Ishikawa (cell line): ENCODE results near the gene CEBPG.

Source experiments
- CEBPB ChIP-seq: IDR thresholded peaks from 2 replicates; pipeline ENCODE4 v1.6.1; 2012
- CREB1 ChIP-seq: IDR thresholded peaks from 2 replicates; pipeline ENCODE4 v1.6.1; 2012; ENCODE audit warnings: low read depth
- EGR1 ChIP-seq: IDR thresholded peaks from 2 replicates; pipeline ENCODE4 v1.6.1; 2012
- EP300 ChIP-seq: IDR thresholded peaks from 2 replicates; pipeline ENCODE4 v1.6.1; 2012; ENCODE audit warnings: borderline replicate concordance
- FOXM1 ChIP-seq: IDR thresholded peaks from 2 replicates; pipeline ENCODE4 v1.6.1; 2012; ENCODE audit warnings: low read depth, borderline replicate concordance
- MAX ChIP-seq: IDR thresholded peaks from 2 replicates; pipeline ENCODE4 v1.6.1; 2012
- NFIC ChIP-seq: IDR thresholded peaks from 2 replicates; pipeline ENCODE4 v1.6.1; 2012
- RAD21 ChIP-seq: IDR thresholded peaks from 2 replicates; pipeline ENCODE4 v1.6.1; 2012; ENCODE audit warnings: low read depth
- TAF1 ChIP-seq: IDR thresholded peaks from 2 replicates; pipeline ENCODE4 v1.6.1; 2012; ENCODE audit warnings: low read depth, mild to moderate bottlenecking
- TCF12 ChIP-seq: IDR thresholded peaks from 2 replicates; pipeline ENCODE4 v1.6.1; 2012; ENCODE audit warnings: low read depth
- TEAD4 ChIP-seq: IDR thresholded peaks from 2 replicates; pipeline ENCODE4 v1.6.1; 2012
- USF1 ChIP-seq: IDR thresholded peaks from 2 replicates; pipeline ENCODE4 v1.6.1; 2012
- YY1 ChIP-seq: IDR thresholded peaks from 2 replicates; pipeline ENCODE4 v1.6.1; 2012; ENCODE audit warnings: low read depth
- ZBTB7A ChIP-seq: IDR thresholded peaks from 2 replicates; pipeline ENCODE4 v1.6.1; 2012; ENCODE audit warnings: low read depth
- TF ChIP-seq, protein P1 (sequence below): IDR thresholded peaks from 2 replicates; pipeline ENCODE4 v1.6.1; 2012; ENCODE audit warnings: low read depth, mild to moderate bottlenecking

Gene CEBPG

GRCh38 chr19:33344573-33344925 is 29.0 kb upstream of the CEBPG start:
- TF ChIP-seq EGR1 (no peak), MAX (no peak)

DNA sequence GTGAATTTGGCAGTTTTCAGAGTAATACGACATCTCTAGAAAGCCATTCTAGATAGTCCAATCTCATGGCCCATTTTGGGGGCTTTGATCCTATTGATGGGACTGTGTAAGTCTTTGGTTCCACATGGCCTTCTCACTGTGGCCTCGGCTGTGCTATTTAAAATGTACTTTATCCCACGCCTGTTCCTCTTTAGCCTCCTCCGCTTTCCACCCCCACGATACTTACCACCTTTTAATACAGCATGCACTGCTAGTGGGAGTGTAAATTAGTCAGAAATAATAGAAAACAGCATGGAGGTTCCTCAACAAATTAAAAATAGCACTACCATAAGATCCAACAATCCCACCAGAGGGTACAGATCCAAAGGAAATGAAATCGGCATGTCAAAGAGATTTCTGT is 28.3 kb upstream of the CEBPG start:
- TF ChIP-seq RAD21 (no peak), EGR1 (no peak), MAX (no peak), ZBTB7A (no peak), FOXM1 (no peak), CEBPB (no peak), NFIC (no peak), TCF12 (no peak), TEAD4 (no peak), TAF1 (no peak), YY1 (no peak), USF1 (no peak), EP300 (no peak), CREB1 (no peak)
- TF ChIP-seq, protein P1, sequence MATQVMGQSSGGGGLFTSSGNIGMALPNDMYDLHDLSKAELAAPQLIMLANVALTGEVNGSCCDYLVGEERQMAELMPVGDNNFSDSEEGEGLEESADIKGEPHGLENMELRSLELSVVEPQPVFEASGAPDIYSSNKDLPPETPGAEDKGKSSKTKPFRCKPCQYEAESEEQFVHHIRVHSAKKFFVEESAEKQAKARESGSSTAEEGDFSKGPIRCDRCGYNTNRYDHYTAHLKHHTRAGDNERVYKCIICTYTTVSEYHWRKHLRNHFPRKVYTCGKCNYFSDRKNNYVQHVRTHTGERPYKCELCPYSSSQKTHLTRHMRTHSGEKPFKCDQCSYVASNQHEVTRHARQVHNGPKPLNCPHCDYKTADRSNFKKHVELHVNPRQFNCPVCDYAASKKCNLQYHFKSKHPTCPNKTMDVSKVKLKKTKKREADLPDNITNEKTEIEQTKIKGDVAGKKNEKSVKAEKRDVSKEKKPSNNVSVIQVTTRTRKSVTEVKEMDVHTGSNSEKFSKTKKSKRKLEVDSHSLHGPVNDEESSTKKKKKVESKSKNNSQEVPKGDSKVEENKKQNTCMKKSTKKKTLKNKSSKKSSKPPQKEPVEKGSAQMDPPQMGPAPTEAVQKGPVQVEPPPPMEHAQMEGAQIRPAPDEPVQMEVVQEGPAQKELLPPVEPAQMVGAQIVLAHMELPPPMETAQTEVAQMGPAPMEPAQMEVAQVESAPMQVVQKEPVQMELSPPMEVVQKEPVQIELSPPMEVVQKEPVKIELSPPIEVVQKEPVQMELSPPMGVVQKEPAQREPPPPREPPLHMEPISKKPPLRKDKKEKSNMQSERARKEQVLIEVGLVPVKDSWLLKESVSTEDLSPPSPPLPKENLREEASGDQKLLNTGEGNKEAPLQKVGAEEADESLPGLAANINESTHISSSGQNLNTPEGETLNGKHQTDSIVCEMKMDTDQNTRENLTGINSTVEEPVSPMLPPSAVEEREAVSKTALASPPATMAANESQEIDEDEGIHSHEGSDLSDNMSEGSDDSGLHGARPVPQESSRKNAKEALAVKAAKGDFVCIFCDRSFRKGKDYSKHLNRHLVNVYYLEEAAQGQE, result no peak

DNA sequence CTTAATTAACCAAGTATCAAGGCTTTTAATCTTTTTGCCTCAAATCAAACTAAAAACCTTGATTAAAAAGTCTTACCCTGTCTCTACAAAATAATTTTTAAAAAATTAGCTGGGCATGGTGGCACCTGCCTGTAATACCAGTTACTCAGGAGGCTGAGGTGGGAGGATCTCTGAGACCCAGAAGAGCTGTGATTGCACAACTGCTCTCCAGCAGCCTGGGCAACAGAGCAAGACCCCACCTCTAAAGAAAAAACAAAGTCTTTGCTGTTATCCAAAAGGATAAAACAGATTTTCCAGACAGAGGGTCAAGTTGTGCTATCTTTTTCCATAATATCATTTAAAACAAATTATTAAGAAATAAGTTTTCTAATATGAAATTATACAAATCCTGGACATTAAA is 26.8 kb upstream of the CEBPG start:
- TF ChIP-seq EGR1 (no peak), EP300 (no peak), CEBPB (no peak), CREB1 (no peak), MAX (no peak)
- TF ChIP-seq, protein P1, result no peak

DNA sequence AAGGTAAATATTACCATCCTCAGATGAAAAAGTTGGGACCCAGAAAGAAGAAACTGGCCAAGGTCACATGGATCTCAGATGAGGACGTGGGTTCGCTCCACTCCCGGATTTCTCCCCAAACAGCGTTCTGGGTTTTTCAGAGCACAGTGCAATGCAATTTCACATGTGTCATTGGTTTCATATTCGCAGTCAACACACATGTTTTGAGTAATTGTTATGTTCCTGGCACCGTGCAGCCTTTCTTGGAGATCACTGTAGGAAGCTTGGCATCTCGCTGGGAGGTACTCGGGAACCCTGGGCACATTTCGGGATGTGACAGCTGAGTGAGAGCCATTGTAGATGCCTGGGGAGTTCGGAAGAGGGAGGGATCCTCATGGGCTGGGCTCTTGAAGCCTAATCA is 26.2 kb upstream of the CEBPG start:
- TF ChIP-seq YY1 (no peak), MAX (no peak), FOXM1 (no peak)

GRCh38 chr19:33348301-33349010 is 25.1 kb upstream of the CEBPG start:
- TF ChIP-seq TEAD4, result no peak
- TF ChIP-seq FOXM1, result no peak
- no peak for TF ChIP-seq NFIC
- no peak for TF ChIP-seq EGR1
- no peak for TF ChIP-seq YY1
- TF ChIP-seq EP300, result no peak

DNA sequence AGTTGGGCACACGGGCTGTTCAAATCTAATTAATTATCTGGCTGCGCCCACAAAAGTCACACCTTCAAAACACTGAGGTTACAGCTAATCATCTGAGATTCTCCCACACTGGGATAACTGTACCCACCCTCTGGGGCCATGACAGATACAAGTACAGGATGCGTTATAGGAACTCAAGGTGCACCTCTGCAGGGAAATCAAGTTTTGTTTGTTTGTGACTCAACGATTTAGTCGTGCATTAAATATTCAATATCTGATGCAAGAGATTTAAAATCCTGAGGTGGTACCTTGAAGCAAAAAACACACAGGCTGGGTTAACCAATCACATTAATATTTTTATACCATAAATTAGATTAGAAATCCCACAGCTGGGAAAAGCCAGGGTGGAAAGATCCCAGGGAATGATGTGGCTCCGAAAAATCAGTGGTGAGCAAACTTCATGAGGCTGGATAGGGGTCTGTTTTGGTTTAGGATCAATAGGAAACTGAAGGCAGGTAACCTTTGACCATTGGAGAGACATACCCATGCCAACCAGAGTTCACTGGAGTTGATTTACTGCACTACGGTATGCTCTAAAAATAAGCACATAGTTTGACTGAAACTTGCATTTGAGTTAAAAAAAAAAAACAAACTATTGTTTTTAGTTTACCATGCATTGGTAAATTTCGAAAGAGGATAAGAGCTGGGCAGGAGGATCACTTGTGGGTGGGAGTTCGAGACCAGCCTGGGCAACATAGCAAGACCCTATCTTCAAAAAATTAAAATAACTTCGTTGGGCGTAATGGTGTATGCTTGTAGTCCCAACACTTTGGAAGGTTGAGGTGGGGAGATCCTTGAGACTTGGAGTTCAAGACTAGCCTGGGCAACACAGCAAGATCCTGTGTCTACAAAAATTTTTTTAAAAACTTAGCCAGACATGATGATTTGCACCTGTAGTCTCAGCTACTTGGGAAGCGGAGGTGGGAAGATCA is 23.9 kb upstream of the CEBPG start:
- TF ChIP-seq YY1 (no peak), FOXM1 (no peak), TAF1 (no peak), CREB1 (no peak)
- TF ChIP-seq, protein P1, result no peak
